GM12878 (cell line): ENCODE results near the gene AP1M2. TPM values are rescaled to one million over a fixed set of nuclear protein-coding genes. Genes with fewer than 3 reads are reported as not detected.
"Not testable (repeated sequence)": the region's sequence is repeated elsewhere in the genome, so short reads cannot be mapped to it uniquely, and the experiment has no call there.

ENCODE experiments used
- ATAC-seq: fragments of 200-7000 bp; cut with Tn5 transposase; 3 replicates; pipeline ENCODE4 v1.9.1; 2020; ENCODE audit warnings: mild to moderate bottlenecking, moderate library complexity
- BruUV-seq: library from RNA; stranded (reverse); fragments of 400-500 nt; replicated peaks from 2 replicates; lab custom pipeline; 2021; lab: Mats Ljungman, UMichigan
- CTCF ChIA-PET: fragments of 300-600 bp; sonication (Branson Sonifier 250); formaldehyde crosslinking; extraction: SDS; loops from one replicate; lab custom pipeline; 2021; ENCODE audit warnings: inconsistent platforms; lab: Yijun Ruan, JAX
- POLR2A ChIA-PET: fragments of 350-600 bp; formaldehyde crosslinking; extraction: SDS; loops from one replicate; lab custom pipeline; 2021; ENCODE audit warnings: inconsistent platforms; lab: Charles Lee
- RAD21 ChIA-PET: fragments of 300-600 bp; sonication (Branson Sonifier 250); formaldehyde crosslinking; loops from one replicate; lab custom pipeline; 2023; ENCODE audit warnings: antibody characterized with exemption; ENCODE audit not compliant: unreplicated experiment; lab: Charles Lee
- SMC1A ChIA-PET: fragments of 300-600 bp; sonication (Branson Sonifier 250); formaldehyde crosslinking; loops from one replicate; lab custom pipeline; 2023; ENCODE audit not compliant: unreplicated experiment, uncharacterized antibody; lab: Charles Lee
- DNase-seq: peaks from one replicate; pipeline ENCODE4 v3.0.0-alpha.2; 2011; ENCODE audit warnings: low read depth, low spot score
- FAIRE-seq: peaks from 3 replicates; lab custom pipeline; 2011; peaks lifted over from hg19 to GRCh38; lab: Jason Lieb, UNC
- H2AFZ ChIP-seq: 2 replicates; pipeline ENCODE4 v1.6.0; 2011; ENCODE audit warnings: low read depth, low read length, control low read depth; ENCODE audit not compliant: control insufficient read depth
- H3K27ac ChIP-seq: 2 replicates; pipeline ENCODE4 v1.5.1; 2011; ENCODE audit warnings: control low read depth; ENCODE audit not compliant: control insufficient read depth, insufficient read depth
- H3K27me3 ChIP-seq, 2 experiments: replicated peaks in 1 of 2; 2 replicates each; pipeline versions ENCODE4 v1.6.0 to v1.6.1; 2011; ENCODE audit warnings: low read length in 1 of 2; ENCODE audit not compliant: control insufficient read depth in 2 of 2, insufficient read depth in 2 of 2
- H3K36me3 ChIP-seq, 2 experiments: 2 replicates each; pipeline ENCODE4 v1.5.1; 2011; ENCODE audit warnings: low read length in 1 of 2; ENCODE audit not compliant: control insufficient read depth in 2 of 2, insufficient read depth in 2 of 2
- H3K4me1 ChIP-seq: 2 replicates; pipeline ENCODE4 v1.6.1; 2011; ENCODE audit warnings: mild to moderate bottlenecking, low read length, moderate library complexity, mixed read lengths; ENCODE audit not compliant: control insufficient read depth, insufficient read depth
- H3K4me2 ChIP-seq: 2 replicates; pipeline ENCODE4 v1.6.0; 2011; ENCODE audit warnings: control low read depth; ENCODE audit not compliant: control insufficient read depth, insufficient read depth
- H3K4me3 ChIP-seq: fragments of 200-600 bp; sonication (generic); 2 replicates; pipeline ENCODE4 v1.5.1; 2016
- H3K79me2 ChIP-seq: 2 replicates; pipeline ENCODE4 v1.6.0; 2011; ENCODE audit warnings: low read length; ENCODE audit not compliant: control insufficient read depth, insufficient read depth
- H3K9ac ChIP-seq: 2 replicates; pipeline ENCODE4 v1.8.0; 2011; ENCODE audit warnings: low read length, control low read depth, mixed read lengths; ENCODE audit not compliant: control insufficient read depth, insufficient read depth
- H3K9me3 ChIP-seq: replicated peaks from 3 replicates; pipeline ENCODE4 v1.5.1; 2011; ENCODE audit warnings: mild to moderate bottlenecking, low read length; ENCODE audit not compliant: control insufficient read depth, insufficient read depth
- H4K20me1 ChIP-seq: 2 replicates; pipeline ENCODE4 v1.6.0; 2011; ENCODE audit not compliant: control insufficient read depth, insufficient read depth
- CTCF ChIP-seq, 3 experiments: IDR thresholded peaks in 2 of 3; conservative IDR thresholded peaks in 1 of 3; 2 replicates each; pipeline ENCODE4 v1.5.1; 2011; ENCODE audit warnings: low read depth in 3 of 3, low read length in 3 of 3, mild to moderate bottlenecking in 3 of 3, control low read depth in 2 of 3, moderate library complexity in 2 of 3, inconsistent platforms in 1 of 3, mixed read lengths in 1 of 3; ENCODE audit not compliant: control insufficient read depth in 2 of 3, insufficient read depth in 1 of 3; ENCODE audit errors: extremely low read depth in 1 of 3
- POLR2A ChIP-seq: IDR thresholded peaks from 2 replicates; pipeline ENCODE4 v1.6.1; 2011; ENCODE audit warnings: low read depth, mild to moderate bottlenecking, low read length
- RAD51 ChIP-seq: fragments of 450-650 bp; IDR thresholded peaks from 2 replicates; pipeline ENCODE4 v1.6.1; 2016; ENCODE audit warnings: moderate library complexity, mild to moderate bottlenecking, inconsistent platforms
- RUNX3 ChIP-seq: IDR thresholded peaks from 2 replicates; pipeline ENCODE4 v1.6.1; 2012; ENCODE audit warnings: low read length, inconsistent platforms
- ZZZ3 ChIP-seq: IDR thresholded peaks from 2 replicates; pipeline ENCODE4 v1.6.1; 2011; ENCODE audit warnings: low read depth; ENCODE audit not compliant: control insufficient read depth, insufficient read length
- WGBS: methylation state at CpG from one replicate; pipeline ENCODE4 v1.1.6; 2016; ENCODE audit warnings: low lambda C conversion rate; ENCODE audit not compliant: insufficient replicate concordance, insufficient coverage; ENCODE audit errors: missing lambda C conversion rate; 5-methylcytosine and 5-hydroxymethylcytosine counted together
- in situ Hi-C: fragments of 300-500 bp; cut with MboI; formaldehyde crosslinking; loops from 9 replicates; pipeline ENCODE4 v1.14.3; 2018; ENCODE audit warnings: mixed read lengths
- intact Hi-C: fragments of 100-400 bp; cut with micrococcal nuclease; formaldehyde crosslinking; loops from one replicate; pipeline ENCODE4 v1.14.2; 2022; ENCODE audit not compliant: unreplicated experiment
- polyA plus RNA-seq, 11 experiments: library from polyadenylated mRNA; depleted of rRNA in 4 of 11; unstranded in 6 of 11; stranded (reverse) in 5 of 11; fragments of >200 nt; fragmentation: Nextera tagmentation in 4 of 11; fragmentation: Illumina TruSeq in 1 of 11; extraction: Ambion mirVana in 4 of 11; extraction: Trizol in 1 of 11; gene quantifications; 1 replicate in 1 of 11; 2 replicates in 10 of 11; pipeline versions ENCODE4 v1.2.1 to v1.2.3, GENCODE V29; 2011 to 2016; ENCODE audit warnings: inconsistent platforms in 2 of 11, missing spikeins in 2 of 11, low read depth in 1 of 11
- total RNA-seq, 4 experiments: library from RNA; depleted of rRNA in 3 of 4; stranded (reverse); fragments of >200 nt in 3 of 4; fragmentation: Illumina TruSeq in 1 of 4; extraction: Trizol in 1 of 4; gene quantifications; 2 replicates each; pipeline versions ENCODE4 v1.2.1 to v1.2.3, GENCODE V29; 2013 to 2021

Gene AP1M2
- total and polyA plus RNA-seq, 10 of the 15 experiments (the other 5 are each of a cell fraction or from before 2014, with no cell fraction given): 0.72 TPM; not detected in 9

GRCh38 chr19:10551698-10552301 lies 35.3 kb downstream of the AP1M2 start:
- ChIA-PET SMC1A (interaction anchor here (0.6 kb wide), 1 partner anchor 107 kb away, joined by 5 read pairs; no protein-coding TSS in a partner anchor), CTCF (interaction anchor here (0.6 to 1.8 kb wide), 6 partner anchors 10 to 269 kb away, joined by 3 to 4 read pairs (median 4); no protein-coding TSS in a partner anchor), RAD21 (interaction anchor here (1.6 to 2.0 kb wide), 2 partner anchors 9 to 10 kb away, joined by 4 to 5 read pairs; no protein-coding TSS in a partner anchor), POLR2A (interaction anchor here (0.6 to 1.6 kb wide), 3 partner anchors 9 to 869 kb away, joined by 3 to 5 read pairs (median 4); no protein-coding TSS in a partner anchor)
- H3K9me3 ChIP-seq: no peaks in the 10 kb centered on the region; the same call in 2 of the 3 replicates
- DNase-seq (no peak), ATAC-seq (no peak), FAIRE-seq (no peak)
- no TSS peak for BruUV-seq
- no peaks in the 10 kb centered on the region for H4K20me1 ChIP-seq
- H3K79me2 ChIP-seq: no peaks in the 10 kb centered on the region; the same call in 1 of the 2 replicates
- TF ChIP-seq RAD51 (no peak), CTCF (IDR thresholded peaks at IDR 0.05 in 2 of 3, conservative IDR thresholded peaks at IDR 0.05 in 1 of 3; ENCODE audit: control insufficient read depth in 2 of 3, extremely low read depth in 1 of 3, insufficient read depth in 1 of 3, low read depth in 3 of 3, low read length in 3 of 3) (0 out of 6 replicates have a peak, but pooled peaks of 2 of the 3 experiments have one; percentile 5 to 8), ZZZ3 (no peak), POLR2A (peak; percentile 57), RUNX3 (0 out of 2 replicates have a peak, but pooled peaks have one; percentile 5)
- intact Hi-C loops: no loop called here
- H2AFZ ChIP-seq: no peak overlapping the region
- 99% methylated on average over 11 of the region's 12 CpGs for WGBS
- H3K4me2 ChIP-seq: no peak overlapping the region
- H3K4me1 ChIP-seq: peaks cover 46% of the 10 kb centered on the region
- H3K36me3 ChIP-seq: peaks cover 25 to 26% of the 10 kb centered on the region in 2 experiments
- H3K9ac ChIP-seq: no peak overlapping the region
- no peaks in the 10 kb centered on the region for H3K27me3 ChIP-seq
- H3K4me3 ChIP-seq: no peak overlapping the region
- in situ Hi-C loops: no loop called here
- no peak overlapping the region for H3K27ac ChIP-seq

- FAIRE-seq, DNase-seq, BruUV-seq, in situ Hi-C loops, SMC1A ChIA-PET, H3K27ac ChIP-seq, H2AFZ ChIP-seq, POLR2A ChIA-PET, intact Hi-C loops, ATAC-seq, H3K9ac ChIP-seq, H3K4me2 ChIP-seq, H3K79me2 ChIP-seq, RAD21 ChIA-PET, H3K4me3 ChIP-seq, H3K9me3 ChIP-seq, H3K27me3 ChIP-seq, H4K20me1 ChIP-seq: not testable (repeated sequence)
- 98% methylated on average over 9 of the region's 9 CpGs for WGBS
- Histone ChIP-seq H3K4me1 (peaks cover 46% of the 10 kb centered on the region), H3K36me3 (peaks cover 25 to 26% of the 10 kb centered on the region in 2 experiments)
- CTCF ChIA-PET: interaction anchor here (0.7 to 1.8 kb wide), 4 partner anchors 9 to 270 kb away, joined by 3 to 4 read pairs (median 4); no protein-coding TSS in a partner anchor
Observed at GRCh38 chr19:10551006-10551405, 36.1 kb downstream of the AP1M2 start.
